ENCODE measurements around the gene NOSTRIN.

DNA sequence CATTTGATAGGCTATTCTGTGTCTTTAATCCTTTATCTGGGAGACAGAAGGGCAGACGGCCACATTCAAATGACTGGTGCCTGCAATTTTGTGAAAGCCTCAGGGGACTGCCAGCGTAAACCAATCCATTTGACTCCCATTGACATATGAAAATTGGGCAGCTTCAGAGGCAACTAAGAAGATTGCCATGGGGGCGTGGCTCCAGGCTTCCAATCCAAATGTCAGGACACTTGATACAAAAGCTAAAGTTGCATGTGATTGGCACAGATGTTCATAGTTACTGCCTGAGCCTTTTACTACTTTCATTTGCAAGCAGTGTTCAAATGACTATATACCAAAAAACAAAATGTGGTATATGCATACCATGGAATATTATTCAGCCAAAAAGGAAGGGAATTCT is 45.8 kb downstream of the NOSTRIN start:
- TF ChIP-seq, protein P1, sequence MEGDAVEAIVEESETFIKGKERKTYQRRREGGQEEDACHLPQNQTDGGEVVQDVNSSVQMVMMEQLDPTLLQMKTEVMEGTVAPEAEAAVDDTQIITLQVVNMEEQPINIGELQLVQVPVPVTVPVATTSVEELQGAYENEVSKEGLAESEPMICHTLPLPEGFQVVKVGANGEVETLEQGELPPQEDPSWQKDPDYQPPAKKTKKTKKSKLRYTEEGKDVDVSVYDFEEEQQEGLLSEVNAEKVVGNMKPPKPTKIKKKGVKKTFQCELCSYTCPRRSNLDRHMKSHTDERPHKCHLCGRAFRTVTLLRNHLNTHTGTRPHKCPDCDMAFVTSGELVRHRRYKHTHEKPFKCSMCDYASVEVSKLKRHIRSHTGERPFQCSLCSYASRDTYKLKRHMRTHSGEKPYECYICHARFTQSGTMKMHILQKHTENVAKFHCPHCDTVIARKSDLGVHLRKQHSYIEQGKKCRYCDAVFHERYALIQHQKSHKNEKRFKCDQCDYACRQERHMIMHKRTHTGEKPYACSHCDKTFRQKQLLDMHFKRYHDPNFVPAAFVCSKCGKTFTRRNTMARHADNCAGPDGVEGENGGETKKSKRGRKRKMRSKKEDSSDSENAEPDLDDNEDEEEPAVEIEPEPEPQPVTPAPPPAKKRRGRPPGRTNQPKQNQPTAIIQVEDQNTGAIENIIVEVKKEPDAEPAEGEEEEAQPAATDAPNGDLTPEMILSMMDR (IDR thresholded peaks at IDR 0.05; ENCODE audit: low read depth, low read length) = no peak
- no peak for TF ChIP-seq POLR2A (IDR thresholded peaks at IDR 0.05; ENCODE audit: extremely low read depth, insufficient read length)
- TF ChIP-seq, protein P2, sequence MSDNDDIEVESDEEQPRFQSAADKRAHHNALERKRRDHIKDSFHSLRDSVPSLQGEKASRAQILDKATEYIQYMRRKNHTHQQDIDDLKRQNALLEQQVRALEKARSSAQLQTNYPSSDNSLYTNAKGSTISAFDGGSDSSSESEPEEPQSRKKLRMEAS (IDR thresholded peaks at IDR 0.05; ENCODE audit: low read depth, low read length) = no peak
